ENCODE measurements around the gene KCND2. TPM values are rescaled to one million over a fixed set of nuclear protein-coding genes. Genes with fewer than 3 reads are reported as not detected.

Gene KCND2
- total RNA-seq, 4 donors from 2014 or later = 0.07 to 0.93 (median 0.30) TPM

DNA sequence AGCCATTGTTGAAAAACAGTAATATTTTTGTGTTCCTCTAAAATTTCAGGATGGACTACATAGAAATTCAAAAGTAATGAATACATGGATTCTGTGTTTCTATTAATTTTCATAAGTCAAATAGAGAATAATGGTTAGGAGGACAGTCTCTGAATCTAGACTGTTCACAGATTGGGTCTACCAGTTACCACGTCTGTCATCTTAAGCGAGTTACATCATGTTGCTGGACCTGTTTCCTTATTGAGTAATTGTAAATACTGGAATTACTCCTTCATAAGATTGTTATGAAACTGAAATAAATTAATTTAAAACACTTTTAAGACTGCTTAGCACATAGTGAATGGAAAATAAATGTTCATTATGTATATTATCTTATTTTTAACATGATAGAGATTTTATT lies 172.3 kb downstream of the KCND2 start:
- H3K27ac ChIP-seq = no peak overlapping the region
- DNase-seq = no peak
- in situ Hi-C loops (cut with MboI; ENCODE audit: low sequenced_read_pairs in 4 of 4) (no loop called here), intact Hi-C loops (cut with DNase I; ENCODE audit: low total_unique reads) (no loop called here)
- no peaks in the 10 kb centered on the region for H3K27me3 ChIP-seq
- H3K4me1 ChIP-seq = no peaks in the 10 kb centered on the region
- TF ChIP-seq, protein P1, sequence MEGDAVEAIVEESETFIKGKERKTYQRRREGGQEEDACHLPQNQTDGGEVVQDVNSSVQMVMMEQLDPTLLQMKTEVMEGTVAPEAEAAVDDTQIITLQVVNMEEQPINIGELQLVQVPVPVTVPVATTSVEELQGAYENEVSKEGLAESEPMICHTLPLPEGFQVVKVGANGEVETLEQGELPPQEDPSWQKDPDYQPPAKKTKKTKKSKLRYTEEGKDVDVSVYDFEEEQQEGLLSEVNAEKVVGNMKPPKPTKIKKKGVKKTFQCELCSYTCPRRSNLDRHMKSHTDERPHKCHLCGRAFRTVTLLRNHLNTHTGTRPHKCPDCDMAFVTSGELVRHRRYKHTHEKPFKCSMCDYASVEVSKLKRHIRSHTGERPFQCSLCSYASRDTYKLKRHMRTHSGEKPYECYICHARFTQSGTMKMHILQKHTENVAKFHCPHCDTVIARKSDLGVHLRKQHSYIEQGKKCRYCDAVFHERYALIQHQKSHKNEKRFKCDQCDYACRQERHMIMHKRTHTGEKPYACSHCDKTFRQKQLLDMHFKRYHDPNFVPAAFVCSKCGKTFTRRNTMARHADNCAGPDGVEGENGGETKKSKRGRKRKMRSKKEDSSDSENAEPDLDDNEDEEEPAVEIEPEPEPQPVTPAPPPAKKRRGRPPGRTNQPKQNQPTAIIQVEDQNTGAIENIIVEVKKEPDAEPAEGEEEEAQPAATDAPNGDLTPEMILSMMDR (IDR thresholded peaks at IDR 0.05 in 4 of 5, conservative IDR thresholded peaks at IDR 0.05 in 1 of 5) = no peak
- no peak for TF ChIP-seq POLR2A (IDR thresholded peaks at IDR 0.05)
- H3K9me3 ChIP-seq = no peaks in the 10 kb centered on the region
- no peak overlapping the region for H3K4me3 ChIP-seq
- no peaks in the 10 kb centered on the region for H3K36me3 ChIP-seq
- ATAC-seq = no peak

DNA sequence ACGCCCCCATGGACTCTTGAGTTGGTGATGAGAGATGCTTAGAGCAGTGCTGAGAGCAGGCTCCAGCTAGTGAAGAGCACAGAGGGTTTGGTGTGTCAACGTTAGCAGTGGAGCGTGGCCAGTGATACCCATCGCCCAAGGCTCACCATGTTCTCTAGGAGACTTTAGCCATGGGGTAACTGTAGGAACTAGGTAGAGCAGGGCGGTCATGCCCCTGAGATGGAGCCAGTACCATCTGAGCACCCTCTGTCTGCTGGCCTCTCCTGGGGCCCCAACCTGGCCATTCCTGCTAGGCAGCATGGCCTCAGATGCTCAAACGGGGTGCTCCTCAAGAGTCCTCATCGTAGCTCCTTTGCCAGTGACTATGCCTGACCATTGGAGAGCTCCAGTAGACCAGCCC lies 179.7 kb downstream of the KCND2 start:
- no peaks in the 10 kb centered on the region for H3K27me3 ChIP-seq
- H3K4me3 ChIP-seq = no peak overlapping the region
- ATAC-seq = no peak
- in situ Hi-C loops (cut with MboI; ENCODE audit: low sequenced_read_pairs in 4 of 4) (no loop called here), intact Hi-C loops (cut with DNase I; ENCODE audit: low total_unique reads) (no loop called here)
- H3K4me1 ChIP-seq = no peaks in the 10 kb centered on the region
- no peak for DNase-seq
- H3K9me3 ChIP-seq = no peaks in the 10 kb centered on the region
- no peaks in the 10 kb centered on the region for H3K36me3 ChIP-seq
- TF ChIP-seq POLR2A (IDR thresholded peaks at IDR 0.05) = no peak
- TF ChIP-seq, protein P1 (IDR thresholded peaks at IDR 0.05 in 4 of 5, conservative IDR thresholded peaks at IDR 0.05 in 1 of 5) = no peak
- H3K27ac ChIP-seq = no peak overlapping the region

GRCh38 chr7:120456699-120457098 lies 183.7 kb downstream of the KCND2 start:
- no peak overlapping the region for H3K4me3 ChIP-seq
- no peak for ATAC-seq
- no peak overlapping the region for H3K27ac ChIP-seq
- intact Hi-C loops (cut with DNase I; ENCODE audit: low total_unique reads) = no loop called here
- no peaks in the 10 kb centered on the region for H3K36me3 ChIP-seq
- H3K9me3 ChIP-seq = no peaks in the 10 kb centered on the region
- in situ Hi-C loops (cut with MboI; ENCODE audit: low sequenced_read_pairs in 4 of 4) = no loop called here
- H3K4me1 ChIP-seq = no peaks in the 10 kb centered on the region
- no peak for DNase-seq
- no peaks in the 10 kb centered on the region for H3K27me3 ChIP-seq
- TF ChIP-seq, protein P1 (IDR thresholded peaks at IDR 0.05 in 4 of 5, conservative IDR thresholded peaks at IDR 0.05 in 1 of 5) = no peak
- no peak for TF ChIP-seq POLR2A (IDR thresholded peaks at IDR 0.05)

- no peaks in the 10 kb centered on the region for H3K27me3 ChIP-seq
- in situ Hi-C loops (cut with MboI; ENCODE audit: low sequenced_read_pairs in 4 of 4) = no loop called here
- no peaks in the 10 kb centered on the region for H3K9me3 ChIP-seq
- H3K4me3 ChIP-seq = no peak overlapping the region
- ATAC-seq (no peak), DNase-seq (no peak)
- H3K4me1 ChIP-seq = no peaks in the 10 kb centered on the region
- H3K36me3 ChIP-seq = no peaks in the 10 kb centered on the region
- H3K27ac ChIP-seq = no peak overlapping the region
- TF ChIP-seq, protein P1 (IDR thresholded peaks at IDR 0.05 in 4 of 5, conservative IDR thresholded peaks at IDR 0.05 in 1 of 5) = no peak
- TF ChIP-seq POLR2A (IDR thresholded peaks at IDR 0.05) = no peak
- intact Hi-C loops (cut with DNase I; ENCODE audit: low total_unique reads) = no loop called here
Measured at GRCh38 chr7:120460949-120461348, 188.0 kb downstream of the KCND2 start.

- Histone ChIP-seq H3K27ac (no peak overlapping the region), H3K4me1 (no peaks in the 10 kb centered on the region), H3K36me3 (no peaks in the 10 kb centered on the region), H3K4me3 (no peak overlapping the region), H3K27me3 (no peaks in the 10 kb centered on the region), H3K9me3 (no peaks in the 10 kb centered on the region)
- TF ChIP-seq POLR2A (IDR thresholded peaks at IDR 0.05) = no peak
- TF ChIP-seq, protein P1 (IDR thresholded peaks at IDR 0.05 in 4 of 5, conservative IDR thresholded peaks at IDR 0.05 in 1 of 5) = no peak
- DNase-seq = no peak
- in situ Hi-C loops (cut with MboI; ENCODE audit: low sequenced_read_pairs in 4 of 4) (no loop called here), intact Hi-C loops (cut with DNase I; ENCODE audit: low total_unique reads) (no loop called here)
- ATAC-seq = no peak
Measured at GRCh38 chr7:120462991-120463390, 190.0 kb downstream of the KCND2 start.

Measured in gastrocnemius medialis (tissue), 4 donors.